HG03280 (cell line): ENCODE results near the gene MRNIP.

Experiments used
- ATAC-seq: cut with Tn5 transposase; IDR thresholded peaks from one replicate; pipeline ENCODE4 v1.9.1; 2021; ENCODE audit warnings: mild to moderate bottlenecking, moderate library complexity; ENCODE audit not compliant: unreplicated experiment

MRNIP gene

DNA sequence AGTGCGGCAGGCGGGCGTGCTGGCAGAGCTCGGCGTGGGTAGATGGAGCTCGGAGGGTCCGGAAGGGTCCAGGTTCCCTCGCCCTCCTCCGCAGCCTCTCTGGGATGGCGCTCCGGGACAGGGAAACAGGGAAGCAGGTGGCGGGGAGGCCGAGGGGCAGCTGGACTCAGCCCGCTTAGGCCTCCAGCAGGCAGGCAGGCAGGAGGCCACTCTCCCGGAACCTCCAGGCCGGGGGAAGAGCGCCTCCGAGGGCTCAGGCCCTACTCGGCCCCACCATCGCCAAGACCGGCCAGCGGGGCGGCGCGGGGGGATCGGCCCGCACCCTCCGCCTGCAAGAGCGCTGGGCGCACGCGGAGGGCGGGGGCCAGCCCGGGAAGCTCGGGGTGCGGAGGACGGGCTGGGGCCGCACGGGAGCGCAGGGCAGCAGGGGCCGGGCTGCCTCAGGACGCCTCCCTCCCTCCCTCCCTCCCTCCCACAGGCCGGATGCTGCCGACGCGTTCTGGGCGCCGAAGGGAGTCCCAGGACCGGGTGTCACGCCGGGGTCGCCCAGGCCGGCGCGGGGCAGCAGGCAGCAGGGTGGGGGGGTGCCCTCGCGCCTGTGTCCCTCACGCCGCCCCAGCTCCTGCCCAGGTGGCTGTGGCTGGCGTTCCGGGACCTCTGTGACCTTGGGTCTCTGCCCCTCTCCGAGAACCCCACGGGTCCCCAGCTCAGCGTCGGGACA, 52.9 kb downstream of the MRNIP start:
- peak; percentile 14 for ATAC-seq

DNA sequence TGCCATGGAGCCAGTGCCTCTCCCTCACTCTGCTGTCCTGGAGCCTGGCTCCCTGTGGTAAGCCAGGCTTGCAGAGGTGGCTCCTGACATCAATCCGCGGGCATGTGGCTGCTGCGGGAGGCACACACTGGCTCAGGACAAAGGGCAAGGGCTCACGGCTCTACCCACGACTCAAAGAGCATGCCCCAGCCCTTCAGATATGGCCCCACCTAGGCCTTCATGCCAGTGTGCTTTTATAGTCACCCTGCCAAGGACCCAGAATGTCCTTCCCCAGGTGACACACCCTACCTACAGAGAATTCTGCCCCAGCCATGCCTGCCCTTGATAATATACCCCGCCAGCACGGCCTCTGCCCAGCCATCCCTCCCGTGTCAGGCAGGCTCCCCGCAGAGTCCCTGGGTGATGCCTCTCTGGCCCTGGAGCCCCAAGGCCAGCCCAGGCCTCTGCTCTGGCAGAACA, 53.5 kb downstream of the MRNIP start:
- ATAC-seq = no peak

DNA sequence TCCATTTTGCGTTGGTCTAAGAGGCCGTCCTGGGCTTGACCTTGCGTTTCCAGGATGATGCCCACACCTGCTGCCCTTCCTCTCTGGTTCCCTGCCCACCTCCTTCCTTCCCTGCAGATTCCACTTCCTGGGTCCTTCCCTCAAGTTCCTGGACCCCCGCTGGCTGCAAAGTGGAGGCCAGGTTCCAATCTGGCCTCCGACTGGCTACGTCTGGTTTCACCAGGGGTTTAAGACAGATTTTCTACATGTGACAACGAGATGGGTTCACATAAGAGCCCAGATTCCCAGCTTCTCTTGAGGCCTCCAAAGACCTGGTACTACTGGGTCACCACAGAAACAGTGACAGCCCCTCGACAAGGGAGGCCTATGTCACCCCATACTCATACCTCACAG, 54.1 kb downstream of the MRNIP start:
- ATAC-seq = no peak

DNA sequence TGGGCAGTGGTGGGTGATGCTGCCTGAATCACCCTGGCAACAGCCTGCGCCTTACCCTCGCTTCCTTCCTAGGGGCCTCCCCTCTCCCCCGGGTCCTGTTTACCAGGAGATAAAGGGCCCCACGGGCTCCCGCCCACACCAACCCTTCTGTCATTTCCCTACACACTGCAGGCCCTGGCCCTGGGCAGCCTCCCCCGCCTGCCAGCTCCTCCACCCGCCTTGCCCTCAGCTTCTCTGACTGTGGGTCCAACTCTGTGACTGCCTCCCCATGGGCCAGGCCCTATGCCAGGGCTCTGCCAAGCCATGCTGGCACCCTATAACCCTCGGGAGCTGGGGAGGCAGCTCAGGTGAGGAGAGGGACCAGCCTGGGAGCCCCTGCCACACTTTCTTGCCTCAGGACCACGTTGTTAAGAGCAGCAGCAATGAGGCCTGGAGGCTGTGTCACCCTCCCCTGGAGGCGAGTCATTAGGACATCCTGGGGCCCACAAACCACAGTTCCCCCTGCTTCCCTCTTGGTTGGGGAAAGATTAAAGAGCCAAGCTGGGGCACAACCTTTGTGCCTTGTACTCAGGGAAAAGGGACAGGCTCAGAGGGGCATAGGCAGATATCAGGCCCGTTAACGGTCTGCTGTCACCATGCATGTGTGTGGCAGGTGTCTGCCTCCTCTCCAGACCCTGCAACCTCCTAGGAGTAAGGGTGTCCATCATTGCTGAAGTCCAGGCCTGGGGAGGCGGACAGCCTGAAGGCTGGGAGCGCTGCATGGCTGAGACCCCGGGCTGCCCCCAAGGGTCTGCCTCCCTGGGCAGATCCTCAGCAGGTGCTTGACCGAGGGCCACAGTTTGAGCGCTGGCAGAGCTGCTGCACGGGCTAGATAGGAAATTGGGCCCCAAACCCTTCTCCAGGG, 54.7 kb downstream of the MRNIP start:
- no peak for ATAC-seq

DNA sequence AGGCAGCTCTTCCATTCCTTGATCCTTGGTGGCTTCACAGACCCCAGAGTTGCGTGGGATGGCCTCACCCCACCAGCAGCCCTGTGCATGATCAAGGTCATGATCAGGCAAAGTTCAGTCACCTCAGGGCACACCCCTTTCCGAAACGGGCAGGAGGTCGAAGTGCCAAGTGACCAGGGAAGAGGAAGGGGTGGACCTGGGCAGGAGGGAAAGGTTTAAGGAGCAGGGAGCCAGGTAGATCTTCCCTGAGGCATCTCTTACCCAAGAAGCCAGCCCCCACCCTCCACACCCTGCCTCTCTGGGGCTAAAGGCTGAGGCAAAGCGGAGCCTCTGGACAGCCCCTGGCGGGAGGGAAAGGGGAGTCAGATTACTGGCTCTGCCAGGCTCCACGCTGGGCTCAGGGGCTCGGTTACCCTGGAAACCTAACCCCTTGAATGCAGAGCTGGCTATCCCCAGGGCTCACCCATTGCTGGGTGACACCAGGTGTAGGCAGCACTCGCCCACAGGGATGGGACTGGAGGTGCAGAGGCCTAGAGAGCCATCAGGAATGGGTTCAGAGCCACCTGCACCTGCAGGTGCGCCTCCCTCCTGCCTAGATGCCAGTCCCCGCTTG, 55.6 kb downstream of the MRNIP start:
- ATAC-seq = no peak

DNA sequence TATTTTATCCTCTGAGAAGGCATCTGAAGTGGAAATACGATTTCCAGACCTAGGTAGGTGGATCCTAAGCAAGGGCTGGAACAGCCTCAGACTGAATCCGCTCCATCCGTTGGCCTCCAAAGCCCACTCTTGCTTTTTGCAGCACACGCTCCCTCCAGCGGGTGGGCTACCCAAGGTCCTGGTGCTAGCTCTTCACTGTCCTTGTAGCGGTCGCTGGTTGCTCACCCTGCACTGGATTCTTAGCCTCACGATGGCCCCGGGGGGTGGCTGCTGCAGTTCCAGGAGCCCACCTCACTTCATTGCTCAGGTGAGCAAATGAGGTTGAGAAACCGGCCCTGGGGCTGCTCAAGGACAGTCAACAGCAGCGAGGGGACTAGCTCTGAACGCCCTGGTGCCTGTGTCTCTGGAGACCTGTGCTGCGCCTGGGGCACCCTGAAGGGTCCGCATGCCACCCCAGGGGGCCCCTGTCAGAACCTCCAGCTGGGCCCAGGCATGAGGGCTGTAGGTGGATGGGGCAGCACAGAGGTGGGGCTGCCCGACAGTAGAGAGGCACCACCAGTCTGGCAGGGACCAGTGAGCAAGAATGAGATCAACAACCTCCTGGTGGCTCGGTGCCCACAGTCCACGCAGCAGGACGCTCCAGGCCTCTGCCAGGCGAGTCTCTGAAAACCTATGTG, 56.3 kb downstream of the MRNIP start:
- ATAC-seq = no peak

DNA sequence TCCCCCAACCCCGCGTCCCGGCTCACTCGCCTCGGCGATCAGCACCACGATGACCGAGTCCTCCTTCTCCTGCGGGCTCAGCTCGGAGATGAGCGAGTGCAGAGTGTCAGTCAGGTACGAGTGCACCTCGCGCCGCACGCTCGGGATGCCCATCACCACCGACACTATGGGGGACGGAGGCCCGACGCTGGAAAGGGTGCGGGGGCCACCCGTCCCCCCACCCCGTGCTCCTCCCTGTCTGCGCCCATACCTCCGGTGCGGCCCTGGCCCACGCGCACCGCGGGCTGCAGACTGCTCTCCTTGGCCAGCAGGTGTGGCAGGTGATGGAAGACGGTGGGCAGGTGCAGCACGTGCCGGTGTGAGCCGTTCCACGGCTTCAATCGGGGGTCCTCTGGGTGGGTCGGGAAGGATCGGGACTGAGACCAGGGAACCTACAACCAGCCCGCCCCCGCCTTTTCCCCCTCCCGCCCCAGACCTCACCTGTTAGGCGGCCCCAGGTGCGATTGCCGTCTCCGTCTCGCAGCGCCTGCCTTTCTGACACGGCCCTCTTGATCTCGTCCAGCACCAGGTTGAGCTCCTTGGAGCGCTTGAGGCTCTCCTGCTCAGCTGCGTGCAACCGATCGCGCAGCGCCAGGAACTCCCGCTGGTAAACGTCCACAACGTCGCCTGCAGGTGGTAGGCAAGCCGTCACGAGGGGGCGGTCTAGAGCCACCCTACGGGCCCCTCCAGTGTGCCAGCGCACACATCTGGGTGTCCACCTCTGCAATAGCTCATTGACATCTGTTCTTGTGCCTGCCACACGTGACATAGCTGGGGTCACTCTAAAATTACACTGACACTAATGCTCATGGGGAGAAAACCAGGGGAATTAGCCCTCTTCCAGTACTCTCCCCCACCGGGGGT, 57.1 kb downstream of the MRNIP start:
- ATAC-seq = peak; percentile 32

DNA sequence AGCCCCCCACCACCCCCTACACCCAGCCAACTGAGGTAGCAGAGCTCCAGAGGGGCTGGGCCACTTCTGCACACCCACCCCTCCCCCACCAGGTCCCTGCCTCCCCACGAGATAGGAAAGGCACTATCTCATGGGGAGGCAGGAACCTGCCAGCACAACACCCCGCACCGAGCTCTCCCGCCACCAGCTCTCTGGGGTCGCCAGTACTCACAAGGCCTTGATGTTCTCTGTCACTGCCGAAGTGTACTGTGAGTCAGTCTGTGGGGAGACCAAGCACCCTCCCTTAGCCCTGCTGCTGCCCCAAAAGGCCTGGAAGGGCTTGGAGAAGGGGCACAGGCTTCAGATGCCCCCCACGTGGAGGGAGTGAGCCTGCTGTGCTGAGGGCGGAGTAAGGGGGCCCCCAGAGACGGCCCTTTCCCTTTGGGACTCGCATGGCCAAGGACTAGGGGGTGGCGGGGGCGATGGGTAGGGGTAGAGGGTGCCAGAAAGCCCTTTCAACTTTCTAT, 57.9 kb downstream of the MRNIP start:
- ATAC-seq = no peak

DNA sequence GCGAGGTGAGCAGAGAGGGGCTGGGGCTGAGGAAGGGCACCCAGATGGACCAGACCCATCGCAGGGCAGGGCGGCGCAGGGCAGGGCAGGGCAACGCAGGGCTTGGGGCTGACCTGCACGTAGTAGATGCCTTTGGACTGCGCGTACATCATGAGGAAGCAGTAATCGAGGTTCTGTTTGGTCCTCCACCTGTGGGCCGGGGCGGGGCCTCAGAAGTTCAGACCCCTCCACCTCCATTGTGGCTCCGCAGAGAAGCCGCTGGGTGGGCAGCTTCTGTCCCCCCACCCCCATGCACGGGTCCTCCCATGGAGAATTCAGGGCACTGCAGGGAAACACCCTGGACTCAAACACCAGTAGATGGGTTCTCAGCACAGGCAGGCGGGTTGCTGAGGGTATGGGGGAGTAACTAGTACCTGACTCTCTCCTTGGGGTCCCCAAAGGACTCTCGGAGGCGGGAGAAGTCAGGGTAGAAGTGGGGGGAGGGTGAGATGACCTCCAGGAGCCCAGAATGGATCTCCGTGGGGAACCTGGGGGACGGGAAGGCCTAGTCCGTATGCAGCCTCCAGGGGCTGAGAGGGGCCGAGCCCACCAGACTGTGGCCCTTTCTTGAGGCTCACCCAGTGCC, 58.4 kb downstream of the MRNIP start:
- no peak for ATAC-seq

DNA sequence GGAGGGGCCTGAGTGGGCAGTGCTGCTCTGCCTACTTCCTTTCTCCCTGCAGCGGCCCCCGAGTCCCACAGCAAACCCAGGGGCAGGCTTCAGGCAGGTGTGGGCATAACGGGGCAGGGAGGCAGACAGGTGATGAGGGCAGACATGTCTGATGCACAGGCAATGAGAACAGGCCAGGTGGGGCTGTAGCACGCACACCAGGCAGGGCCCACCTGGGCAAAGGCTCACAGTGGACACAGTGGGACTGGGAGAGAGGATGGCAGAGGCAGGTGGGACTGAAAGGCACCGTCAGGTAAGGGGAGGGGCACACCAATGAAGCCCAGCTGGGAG, 59.0 kb downstream of the MRNIP start:
- ATAC-seq = no peak

DNA sequence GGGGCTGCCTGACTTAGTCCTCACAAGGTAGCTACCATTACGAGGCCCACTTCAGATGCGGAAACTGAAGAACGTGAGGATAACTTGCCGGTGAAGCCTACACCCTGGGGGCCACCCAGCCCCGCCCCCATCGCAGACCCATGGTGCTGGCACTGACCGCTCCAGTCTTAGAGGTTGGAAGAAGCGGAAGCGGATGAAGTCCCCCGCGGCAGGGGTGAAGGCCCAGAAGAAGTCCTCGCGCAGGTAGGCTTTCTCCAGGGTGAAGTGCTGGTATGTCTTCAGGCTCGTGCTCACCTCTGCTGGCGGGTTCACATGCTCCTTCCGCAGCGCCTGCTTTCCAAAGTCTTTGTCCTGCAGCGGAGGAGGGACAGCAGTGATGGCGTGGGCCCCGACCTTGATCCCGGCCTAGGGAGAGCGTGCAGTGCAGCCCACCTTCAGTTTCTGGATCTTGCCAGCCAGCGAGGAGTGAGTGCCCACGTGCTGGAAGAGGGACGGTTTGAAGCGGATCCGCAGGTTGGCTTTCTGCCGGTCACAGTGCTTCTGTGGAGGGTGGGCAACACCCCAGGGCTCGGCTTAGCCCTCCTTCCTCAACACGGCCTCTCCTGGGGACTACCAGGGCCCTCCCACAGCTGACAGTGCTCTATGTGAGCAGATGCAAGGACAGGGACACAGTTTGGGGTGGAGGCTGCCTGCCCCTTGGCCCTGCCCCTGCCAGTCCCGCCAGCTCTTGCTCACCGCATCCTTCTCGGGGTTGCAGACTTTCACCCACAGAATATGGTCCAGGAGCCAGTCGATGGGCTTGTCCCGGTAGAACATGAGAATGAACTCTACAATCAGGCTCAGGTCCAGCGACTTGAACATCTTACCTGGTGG, 59.6 kb downstream of the MRNIP start:
- no peak for ATAC-seq

DNA sequence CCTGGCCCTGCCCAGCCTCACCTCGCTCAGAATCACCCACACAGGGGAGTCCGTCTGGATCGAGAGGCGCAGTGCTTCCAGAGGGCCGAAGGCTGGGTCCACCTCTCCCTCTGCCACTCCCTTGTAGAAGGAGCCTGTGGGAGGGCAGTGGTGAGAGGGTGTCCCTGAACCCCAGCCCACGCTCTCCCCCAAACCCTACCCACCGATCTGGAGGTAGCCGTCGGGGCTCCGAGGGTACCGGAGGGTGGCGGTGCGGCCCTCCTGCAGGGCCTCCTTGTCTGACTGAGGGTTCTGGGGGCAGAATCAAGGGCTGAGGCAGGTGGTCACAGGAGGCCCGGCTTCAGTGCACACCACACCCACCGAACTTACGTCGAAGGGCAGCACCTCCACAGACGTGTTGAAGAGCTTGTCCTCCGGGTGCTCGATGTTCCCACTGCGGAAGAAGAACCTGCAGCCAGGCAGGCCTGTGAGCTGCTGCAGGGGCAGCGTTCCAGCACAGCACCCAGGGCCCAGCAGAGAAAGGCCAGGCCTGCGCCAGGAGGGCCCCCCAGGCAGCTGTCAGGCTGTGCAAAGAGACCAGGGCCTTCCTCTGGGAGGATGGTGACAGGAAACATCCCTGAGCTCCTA, 60.4 kb downstream of the MRNIP start:
- ATAC-seq = no peak

DNA sequence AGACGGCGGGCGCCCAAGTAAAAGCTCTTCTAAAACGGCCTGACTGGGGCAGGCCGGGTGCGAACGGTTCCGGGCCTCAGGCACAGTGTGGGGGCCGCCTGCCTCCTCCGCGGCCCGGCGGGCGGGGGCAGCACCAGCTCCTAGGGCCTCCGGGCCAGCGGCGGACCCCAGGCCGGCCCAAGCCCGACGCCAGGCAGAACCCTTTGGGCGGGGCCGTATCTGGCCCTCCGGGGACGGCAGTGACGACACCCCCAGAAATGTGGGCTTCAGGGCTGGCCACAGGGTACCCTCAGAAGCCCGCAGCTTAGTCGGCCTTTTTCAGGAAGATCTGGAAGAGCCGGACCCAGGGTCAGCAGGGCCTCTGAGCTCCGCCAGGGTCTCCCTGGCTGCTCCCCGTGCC, 60.9 kb downstream of the MRNIP start:
- ATAC-seq = no peak

DNA sequence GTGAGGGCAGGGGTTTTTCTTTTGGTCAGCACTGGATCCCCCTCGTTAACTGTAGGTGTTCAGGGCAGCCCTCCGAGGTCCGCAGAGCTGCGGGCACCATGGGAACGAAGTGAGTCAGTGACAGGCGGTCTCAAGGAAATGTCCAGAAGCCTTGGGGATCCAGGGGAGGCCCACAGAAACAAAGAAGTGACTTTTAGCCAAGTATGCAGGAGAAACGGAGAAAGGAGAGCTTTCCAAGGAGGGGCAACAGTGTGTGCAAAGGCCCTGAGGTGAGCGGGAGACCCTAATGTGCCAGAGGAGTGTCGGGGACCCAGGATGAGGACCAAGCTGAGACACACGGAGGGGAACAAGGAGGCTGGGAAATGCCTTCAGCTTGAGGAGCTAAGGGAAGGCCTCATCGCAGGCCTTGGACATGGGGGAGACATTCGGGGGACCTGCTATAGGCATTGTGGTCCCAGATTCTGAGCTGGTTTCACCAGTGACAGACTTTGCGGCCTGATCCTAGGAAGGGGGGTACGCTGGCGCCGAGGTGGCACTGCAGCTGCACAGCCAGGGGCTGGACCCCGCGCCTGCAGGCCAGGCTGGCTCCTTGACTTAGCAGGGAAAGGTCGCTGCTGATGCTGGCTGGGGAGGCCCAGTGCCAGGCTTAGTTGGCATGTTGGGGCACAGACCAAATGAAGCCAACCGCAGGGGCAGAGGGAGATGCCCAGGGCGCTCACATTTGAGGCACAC, 61.6 kb downstream of the MRNIP start:
- ATAC-seq = no peak

DNA sequence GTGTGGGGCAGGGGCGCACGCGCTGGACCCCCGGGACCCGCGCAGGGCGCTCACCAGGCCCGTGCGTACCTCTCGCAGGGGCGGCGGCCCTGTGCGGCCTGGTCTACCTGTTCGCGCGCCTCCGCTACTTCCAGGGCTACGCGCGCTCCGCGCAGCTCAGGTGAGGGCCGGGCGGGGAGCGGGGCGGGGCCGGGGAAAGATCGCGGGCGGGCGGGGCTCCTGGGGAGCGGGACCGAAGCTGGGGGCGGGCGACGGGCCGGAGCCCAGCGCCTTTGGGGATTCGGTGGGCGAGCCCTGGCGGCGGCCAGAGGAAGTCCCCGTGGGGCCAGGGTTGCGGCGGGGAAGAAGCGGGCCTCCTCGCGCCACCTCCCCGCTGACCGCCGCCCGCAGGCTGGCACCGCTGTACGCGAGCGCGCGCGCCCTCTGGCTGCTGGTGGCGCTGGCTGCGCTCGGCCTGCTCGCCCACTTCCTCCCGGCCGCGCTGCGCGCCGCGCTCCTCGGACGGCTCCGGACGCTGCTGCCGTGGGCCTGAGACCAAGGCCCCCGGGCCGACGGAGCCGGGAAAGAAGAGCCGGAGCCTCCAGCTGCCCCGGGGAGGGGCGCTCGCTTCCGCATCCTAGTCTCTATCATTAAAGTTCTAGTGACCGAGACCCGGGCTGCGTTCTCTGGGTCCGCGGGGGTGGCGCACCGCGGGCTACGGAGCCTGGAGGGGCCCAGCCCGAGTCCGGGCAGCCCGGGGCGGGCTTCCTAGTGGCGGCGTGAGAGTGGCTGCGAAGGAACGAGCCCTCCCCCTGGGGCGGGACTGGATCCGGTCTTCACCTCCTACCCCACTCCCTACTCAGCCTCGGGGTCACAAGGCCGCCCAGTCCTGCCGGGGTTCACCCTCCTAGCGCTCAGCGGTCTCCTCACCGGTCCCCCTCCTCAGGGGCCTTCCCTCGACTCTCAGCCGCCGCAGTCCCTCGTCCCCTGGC, 62.5 kb downstream of the MRNIP start:
- ATAC-seq = peak; percentile 78
